Naive thymus-derived CD4-positive, alpha-beta T cell (primary cell): Measurements from ENCODE around the gene SLC23A3. TPM values are rescaled to one million over a fixed set of nuclear protein-coding genes. Genes with fewer than 3 reads are reported as not detected.
"Not testable (repeated sequence)": the region's sequence is repeated elsewhere in the genome, so short reads cannot be mapped to it uniquely, and the experiment has no call there.

Experiments
- ATAC-seq: fragments of 150-1000 bp; cut with Tn5 transposase; 2 replicates; pipeline ENCODE4 v1.10.0; 2021; ENCODE audit warnings: mild to moderate bottlenecking, moderate library complexity
- CTCF ChIA-PET: fragments of 350-600 bp; sonication (Branson Sonifier 250); formaldehyde crosslinking; loops from one replicate; lab custom pipeline; 2021; ENCODE audit warnings: antibody characterized with exemption; lab: Charles Lee
- POLR2A ChIA-PET: fragments of 350-600 bp; sonication (Branson Sonifier 250); formaldehyde crosslinking; loops from one replicate; lab custom pipeline; 2021; ENCODE audit warnings: antibody characterized with exemption, inconsistent platforms; lab: Charles Lee
- DNase-seq, 9 donors: peaks; one replicate each; pipeline versions ENCODE4 v3.0.0 to v3.0.0-alpha.2; 2020 to 2022; ENCODE audit warnings: mixed read lengths in 1 of 9
- H3K27ac ChIP-seq: one replicate; pipeline ENCODE4 v1.7.0; 2013; ENCODE audit warnings: mild to moderate bottlenecking, low read depth, low read length, moderate library complexity
- H3K27me3 ChIP-seq, 2 donors: one replicate each; pipeline ENCODE4 v1.7.0; 2013; ENCODE audit warnings: low read length in 2 of 2, mild to moderate bottlenecking in 2 of 2, moderate library complexity in 2 of 2; ENCODE audit not compliant: control insufficient read depth in 2 of 2, insufficient read depth in 2 of 2
- H3K36me3 ChIP-seq, 3 experiments: 1 replicate in 2 of 3; 2 replicates in 1 of 3; pipeline ENCODE4 v1.7.0; 2013; ENCODE audit warnings: low read length in 3 of 3, mild to moderate bottlenecking in 3 of 3, moderate library complexity in 1 of 3; ENCODE audit not compliant: insufficient read depth in 3 of 3, control insufficient read depth in 2 of 3
- H3K4me1 ChIP-seq, 2 donors: one replicate each; pipeline ENCODE4 v1.7.0; 2013; ENCODE audit warnings: low read length in 2 of 2, mild to moderate bottlenecking in 2 of 2, moderate library complexity in 1 of 2; ENCODE audit not compliant: control insufficient read depth in 2 of 2, insufficient read depth in 2 of 2
- H3K4me3 ChIP-seq: 2 replicates; pipeline ENCODE4 v1.7.0; 2013; ENCODE audit warnings: mild to moderate bottlenecking, low read length
- H3K9me3 ChIP-seq, 3 experiments: 1 replicate in 2 of 3; 2 replicates in 1 of 3; pipeline ENCODE4 v1.7.0; 2013; ENCODE audit warnings: low read length in 3 of 3; ENCODE audit not compliant: control insufficient read depth in 2 of 3
- H3K27ac Mint-ChIP-seq, 9 donors: one replicate each; pipeline ENCODE4 v1.8.0; 2020 to 2022; ENCODE audit warnings: mixed read lengths in 9 of 9, mild to moderate bottlenecking in 8 of 9, moderate library complexity in 5 of 9, inconsistent platforms in 2 of 9
- H3K27me3 Mint-ChIP-seq, 5 donors: one replicate each; pipeline ENCODE4 v1.8.0; 2021 to 2022; ENCODE audit warnings: mixed read lengths in 5 of 5, mild to moderate bottlenecking in 1 of 5
- H3K36me3 Mint-ChIP-seq, 5 donors: one replicate each; pipeline ENCODE4 v1.8.0; 2020 to 2022; ENCODE audit warnings: mixed read lengths in 5 of 5, mild to moderate bottlenecking in 3 of 5, inconsistent platforms in 1 of 5
- H3K4me1 Mint-ChIP-seq, 7 donors: one replicate each; pipeline ENCODE4 v1.8.0; 2020 to 2022; ENCODE audit warnings: mixed read lengths in 7 of 7, mild to moderate bottlenecking in 3 of 7, inconsistent platforms in 1 of 7
- H3K4me3 Mint-ChIP-seq, 10 donors: one replicate each; pipeline ENCODE4 v1.8.0; 2020 to 2022; ENCODE audit warnings: mild to moderate bottlenecking in 10 of 10, mixed read lengths in 10 of 10, moderate library complexity in 6 of 10, inconsistent platforms in 2 of 10
- H3K9me3 Mint-ChIP-seq, 11 donors: one replicate each; pipeline ENCODE4 v1.8.0; 2020 to 2022; ENCODE audit warnings: mixed read lengths in 11 of 11, mild to moderate bottlenecking in 4 of 11, inconsistent platforms in 1 of 11, moderate library complexity in 1 of 11
- intact Hi-C, 2 donors: fragments of 100-400 bp; cut with micrococcal nuclease; formaldehyde crosslinking; loops; one replicate each; pipeline ENCODE4 v1.15.1; 2023
- polyA plus RNA-seq, 2 donors: library from polyadenylated mRNA; unstranded; fragments of 300-500 nt; fragmentation: Illumina TruSeq; gene quantifications; one replicate each; pipeline ENCODE4 v1.2.3, GENCODE V29; 2021
- total RNA-seq, 6 experiments: library from RNA in 5 of 6; stranded (reverse) in 5 of 6; gene quantifications; 1 replicate in 5 of 6; 2 replicates in 1 of 6; pipeline ENCODE4 v1.2.3 and lab custom pipeline; 2021 to 2026

The SLC23A3 gene
- total and polyA plus RNA-seq, 7 experiments from 2014 or later, result 0.08 to 8.6 (median 2.0) TPM; not detected in 1

DNA sequence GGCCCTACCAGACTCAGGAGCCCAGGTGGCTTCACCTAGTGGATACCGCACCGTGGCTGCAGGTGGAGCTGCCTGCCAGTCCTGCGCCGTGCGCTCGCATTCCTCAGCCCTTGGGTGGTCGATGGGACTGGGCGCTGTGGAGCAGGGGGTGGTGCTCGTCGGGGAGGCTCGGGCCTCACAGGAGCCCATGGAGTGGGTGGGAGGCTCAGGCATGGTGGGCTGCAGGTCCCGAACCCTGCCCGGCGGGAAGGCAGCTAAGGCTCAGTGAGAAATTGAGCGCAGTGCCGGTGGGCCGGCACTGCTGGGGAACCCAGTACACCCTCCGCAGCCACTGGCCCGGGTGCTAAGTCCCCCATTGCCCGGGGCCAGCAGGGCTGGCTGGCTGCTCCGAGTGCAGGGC, 31.5 kb upstream of the SLC23A3 start:
- H3K4me1 Mint-ChIP-seq, result peaks cover 10 to 26% (median 16%) of the 10 kb centered on the region in 7 donors

DNA sequence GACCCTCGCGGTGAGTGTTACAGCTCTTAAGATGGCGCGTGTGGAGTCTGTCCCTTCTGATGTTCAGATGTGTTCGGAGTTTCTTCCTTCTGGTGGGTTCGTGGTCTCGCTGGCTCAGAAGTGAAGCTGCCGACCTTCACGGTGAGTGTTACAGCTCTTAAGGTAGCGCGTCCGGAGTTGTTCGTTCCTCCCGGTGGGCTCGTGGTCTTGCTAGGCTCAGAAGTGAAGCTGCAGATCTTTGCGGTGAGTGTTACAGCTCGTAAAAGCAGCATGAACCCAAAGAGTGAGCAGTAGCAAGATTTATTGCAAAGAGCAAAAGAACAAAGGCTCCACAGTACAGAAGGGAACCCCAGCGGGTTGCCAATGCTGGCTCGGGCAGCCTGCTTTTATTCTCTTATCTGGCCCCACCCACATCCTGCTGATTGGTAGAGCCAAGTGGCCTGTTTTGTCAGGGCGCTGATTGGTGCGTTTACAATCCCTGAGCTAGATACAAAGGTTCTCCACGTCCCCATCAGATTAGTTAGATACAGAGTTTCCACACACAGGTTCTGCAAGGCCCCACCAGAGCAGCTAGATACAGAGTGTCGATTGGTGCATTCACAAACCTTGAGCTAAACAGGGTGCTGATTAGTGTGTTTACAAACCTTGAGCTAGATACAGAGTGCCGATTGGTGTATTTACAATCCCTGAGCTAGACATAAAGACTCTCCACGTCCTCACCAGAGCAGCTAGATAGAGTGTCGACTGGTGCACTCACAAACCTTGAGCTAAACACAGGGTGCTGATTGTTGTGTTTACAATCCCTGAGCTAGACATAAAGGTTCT, 30.9 kb upstream of the SLC23A3 start:
- Mint-ChIP-seq H3K27ac (peak overlapping the region; percentile 56 to 94 (median 80)), H3K4me1 (peaks cover 6 to 22% (median 12%) of the 10 kb centered on the region in 7 donors), H3K27me3 (peaks cover 0 to 12% (median 8%) of the 10 kb centered on the region in 5 donors), H3K4me3 (peak overlapping the region; percentile 53 to 91 (median 82))
- H3K36me3 Mint-ChIP-seq, H3K4me1 ChIP-seq, H3K27me3 ChIP-seq, ATAC-seq, intact Hi-C loops, H3K9me3 ChIP-seq, H3K36me3 ChIP-seq, H3K9me3 Mint-ChIP-seq: not testable (repeated sequence)
- ChIA-PET POLR2A (interaction anchor here (0.6 to 17.4 kb wide), 6 partner anchors 11 to 54 kb away, joined by 3 to 343 read pairs (median 8); partner anchors contain the start of genes CNPPD1 and SLC23A3), CTCF (interaction anchor here (1.3 kb wide), 1 partner anchor 80 kb away, joined by 3 read pairs; no protein-coding TSS in a partner anchor)
- Histone ChIP-seq H3K4me3 (peak overlapping the region; percentile 41), H3K27ac (peak overlapping the region; percentile 14)
- peak in 6 of 9 donors; percentile 21 to 46 (median 32) for DNase-seq

More for the DNA sequence above, 31.5 kb upstream of the SLC23A3 start:
- H3K4me3 Mint-ChIP-seq, H3K4me3 ChIP-seq, H3K36me3 ChIP-seq, H3K27me3 ChIP-seq, intact Hi-C loops, H3K9me3 ChIP-seq, H3K27ac ChIP-seq, H3K9me3 Mint-ChIP-seq, H3K36me3 Mint-ChIP-seq, ATAC-seq: not testable (repeated sequence)
- peak overlapping the region in 1 of 9 donors; percentile 37 for H3K27ac Mint-ChIP-seq
- peaks cover 10 to 15% of the 10 kb centered on the region in 2 donors for H3K4me1 ChIP-seq
- ChIA-PET POLR2A (interaction anchor here (2.9 to 17.4 kb wide), 3 partner anchors 10 to 28 kb away, joined by 11 to 343 read pairs (median 21); partner anchors contain the start of genes CNPPD1 and SLC23A3), CTCF (interaction anchor here (1.3 kb wide), 1 partner anchor 80 kb away, joined by 3 read pairs; no protein-coding TSS in a partner anchor)
- H3K27me3 Mint-ChIP-seq, result peaks cover 0 to 12% (median 8%) of the 10 kb centered on the region in 5 donors
- peak in 1 of 9 donors; percentile 9 for DNase-seq

DNA sequence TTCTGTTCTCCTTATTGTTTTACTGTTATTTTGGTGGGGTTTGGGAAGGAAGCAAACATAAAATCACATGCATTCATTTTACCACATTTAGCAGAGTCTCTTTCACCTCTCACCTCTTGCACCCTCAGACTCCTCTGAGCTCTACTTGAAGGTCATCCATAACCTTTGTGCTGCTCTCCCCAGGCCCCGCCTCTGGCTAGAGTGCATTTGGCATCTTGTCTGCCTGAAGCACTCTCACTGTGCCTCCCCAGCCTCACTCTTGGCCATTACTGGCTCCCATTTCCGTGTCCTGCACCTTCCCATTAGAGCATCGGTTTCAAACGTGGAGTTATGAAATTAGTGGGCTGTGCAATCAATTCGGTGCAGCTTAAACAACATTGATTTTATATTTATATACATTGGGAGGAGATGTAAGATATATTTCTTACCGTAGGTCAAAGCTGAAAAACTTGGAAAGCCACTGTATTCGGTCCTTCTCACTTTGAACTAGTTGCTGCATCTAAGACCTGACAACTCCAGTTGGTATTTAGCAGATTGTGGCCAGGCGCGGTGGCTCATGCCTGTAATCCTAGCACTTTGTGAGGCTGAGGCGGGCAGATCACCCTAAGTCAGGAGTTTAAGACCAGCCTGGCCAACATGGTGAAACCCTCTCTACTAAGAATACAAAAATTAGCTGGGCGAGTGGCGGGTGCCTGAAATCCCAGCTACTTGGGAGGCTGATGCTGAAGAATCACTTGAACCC, 29.8 kb upstream of the SLC23A3 start:
- Histone ChIP-seq H3K27me3 (no peaks in the 10 kb centered on the region), H3K27ac (no peak overlapping the region), H3K9me3 (no peaks in the 10 kb centered on the region), H3K36me3 (no peaks in the 10 kb centered on the region), H3K4me1 (peaks cover 4 to 9% of the 10 kb centered on the region in 2 donors), H3K4me3 (no peak overlapping the region)
- peak overlapping the region in 8 of 10 donors; percentile 1 to 91 (median 12) for H3K4me3 Mint-ChIP-seq
- no peak for ATAC-seq
- intact Hi-C loops, result no loop called here
- peaks cover 0 to 12% (median 10%) of the 10 kb centered on the region in 5 donors for H3K27me3 Mint-ChIP-seq
- DNase-seq, result peak in 1 of 9 donors; percentile 13
- H3K9me3 Mint-ChIP-seq, result peaks cover 0 to 3% (median 0%) of the 10 kb centered on the region in 11 donors
- peaks cover 6 to 22% (median 12%) of the 10 kb centered on the region in 7 donors for H3K4me1 Mint-ChIP-seq
- CTCF ChIA-PET, result no interaction called here
- POLR2A ChIA-PET, result interaction anchor here (0.8 to 17.4 kb wide), 6 partner anchors 12 to 79 kb away, joined by 3 to 343 read pairs (median 4); partner anchors contain the start of genes CNPPD1, DNAJB2 and SLC23A3
- H3K27ac Mint-ChIP-seq, result peak overlapping the region in 2 of 9 donors; percentile 9 to 10
- H3K36me3 Mint-ChIP-seq, result peaks cover 0 to 4% (median 0%) of the 10 kb centered on the region in 5 donors

DNA sequence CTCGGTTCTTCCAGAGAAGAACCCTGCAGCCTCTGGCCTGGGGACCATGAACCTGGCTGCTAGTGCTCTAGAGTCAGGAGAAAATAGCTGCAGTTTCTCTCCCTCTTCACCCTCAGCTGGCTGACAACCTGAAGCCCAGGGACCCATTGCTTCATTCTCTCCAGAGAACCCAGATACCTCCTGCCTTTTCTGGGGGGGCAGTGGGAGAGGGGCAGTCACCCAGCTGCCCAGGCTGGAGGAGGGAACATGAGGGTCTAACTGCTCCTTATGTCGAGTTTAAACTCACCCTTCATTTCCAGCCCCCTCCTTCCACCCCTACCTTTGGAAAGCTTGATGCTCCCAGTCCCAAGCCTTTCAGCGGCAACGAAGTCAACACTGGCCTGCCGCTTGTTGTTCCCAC, 29.1 kb upstream of the SLC23A3 start:
- peak overlapping the region in 1 of 9 donors; percentile 10 for H3K27ac Mint-ChIP-seq
- peak overlapping the region in 8 of 10 donors; percentile 1 to 91 (median 8) for H3K4me3 Mint-ChIP-seq
- intact Hi-C loops, result no loop called here

DNA sequence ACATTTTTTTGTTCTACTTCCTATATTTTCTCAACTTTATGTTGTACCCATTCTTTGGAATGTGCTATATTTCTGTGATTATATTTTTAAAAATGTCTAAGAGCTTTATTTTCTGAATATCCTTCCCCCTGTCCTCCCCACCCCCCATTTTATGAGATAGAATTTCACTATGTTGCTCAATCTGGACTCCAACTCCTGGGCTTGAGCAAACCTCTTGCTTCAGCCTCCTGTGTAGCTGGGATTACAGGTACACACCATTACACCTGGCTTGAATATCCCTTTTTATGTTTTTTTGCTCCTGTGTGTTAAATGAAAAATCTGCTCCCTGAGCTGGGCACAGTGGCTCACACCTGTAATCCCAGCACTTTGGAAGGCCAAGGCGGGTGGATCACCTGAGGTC, 27.6 kb upstream of the SLC23A3 start:
- peak overlapping the region in 1 of 9 donors; percentile 45 for H3K27ac Mint-ChIP-seq
- H3K9me3 Mint-ChIP-seq, result peaks cover 0 to 3% (median 0%) of the 10 kb centered on the region in 11 donors
- ChIA-PET POLR2A (interaction anchor here (1.2 to 6.8 kb wide), 4 partner anchors 9 to 21 kb away, joined by 4 to 35 read pairs (median 6); partner anchors contain the start of genes CNPPD1 and ZFAND2B), CTCF (interaction anchor here (0.6 kb wide), 1 partner anchor 16 kb away, joined by 3 read pairs; no protein-coding TSS in a partner anchor)
- intact Hi-C loops, result no loop called here
- H3K36me3 ChIP-seq, result no peaks in the 10 kb centered on the region
- H3K4me1 ChIP-seq, result peaks cover 4 to 9% of the 10 kb centered on the region in 2 donors
- H3K4me3 Mint-ChIP-seq, result no peak overlapping the region
- H3K36me3 Mint-ChIP-seq, result peaks cover 0 to 2% (median 0%) of the 10 kb centered on the region in 5 donors
- no peaks in the 10 kb centered on the region for H3K27me3 ChIP-seq
- H3K9me3 ChIP-seq, result no peaks in the 10 kb centered on the region
- DNase-seq (no peak), ATAC-seq (no peak)
- H3K4me3 ChIP-seq, result no peak overlapping the region
- peaks cover 6 to 22% (median 12%) of the 10 kb centered on the region in 7 donors for H3K4me1 Mint-ChIP-seq
- no peak overlapping the region for H3K27ac ChIP-seq
- H3K27me3 Mint-ChIP-seq, result peaks cover 0 to 12% (median 10%) of the 10 kb centered on the region in 5 donors

More for the DNA sequence above, 29.1 kb upstream of the SLC23A3 start:
- Mint-ChIP-seq H3K4me1 (peaks cover 6 to 22% (median 12%) of the 10 kb centered on the region in 7 donors), H3K27me3 (peaks cover 0 to 12% (median 10%) of the 10 kb centered on the region in 5 donors), H3K9me3 (peaks cover 0 to 3% (median 0%) of the 10 kb centered on the region in 11 donors), H3K36me3 (peaks cover 0 to 2% (median 0%) of the 10 kb centered on the region in 5 donors)
- Histone ChIP-seq H3K27ac (no peak overlapping the region), H3K4me1 (peaks cover 4 to 9% of the 10 kb centered on the region in 2 donors), H3K4me3 (no peak overlapping the region), H3K9me3 (no peaks in the 10 kb centered on the region), H3K27me3 (no peaks in the 10 kb centered on the region), H3K36me3 (no peaks in the 10 kb centered on the region)
- CTCF ChIA-PET, result no interaction called here
- peak in 1 of 9 donors; percentile 19 for DNase-seq
- ATAC-seq, result no peak
- POLR2A ChIA-PET, result interaction anchor here (0.8 to 17.4 kb wide), 4 partner anchors 12 to 80 kb away, joined by 3 to 343 read pairs (median 7); partner anchors contain the start of genes CNPPD1, DNAJB2 and SLC23A3
